Pons (tissue), 1 donor: ENCODE measurements around the gene RALGPS1.
"Not testable (repeated sequence)": the region's sequence is repeated elsewhere in the genome, so short reads cannot be mapped to it uniquely, and the experiment has no call there.

Experiments
- DNase-seq: peaks from one replicate; pipeline ENCODE4 v3.0.0-alpha.2; 2016; ENCODE audit warnings: low spot score

RALGPS1 gene

DNA sequence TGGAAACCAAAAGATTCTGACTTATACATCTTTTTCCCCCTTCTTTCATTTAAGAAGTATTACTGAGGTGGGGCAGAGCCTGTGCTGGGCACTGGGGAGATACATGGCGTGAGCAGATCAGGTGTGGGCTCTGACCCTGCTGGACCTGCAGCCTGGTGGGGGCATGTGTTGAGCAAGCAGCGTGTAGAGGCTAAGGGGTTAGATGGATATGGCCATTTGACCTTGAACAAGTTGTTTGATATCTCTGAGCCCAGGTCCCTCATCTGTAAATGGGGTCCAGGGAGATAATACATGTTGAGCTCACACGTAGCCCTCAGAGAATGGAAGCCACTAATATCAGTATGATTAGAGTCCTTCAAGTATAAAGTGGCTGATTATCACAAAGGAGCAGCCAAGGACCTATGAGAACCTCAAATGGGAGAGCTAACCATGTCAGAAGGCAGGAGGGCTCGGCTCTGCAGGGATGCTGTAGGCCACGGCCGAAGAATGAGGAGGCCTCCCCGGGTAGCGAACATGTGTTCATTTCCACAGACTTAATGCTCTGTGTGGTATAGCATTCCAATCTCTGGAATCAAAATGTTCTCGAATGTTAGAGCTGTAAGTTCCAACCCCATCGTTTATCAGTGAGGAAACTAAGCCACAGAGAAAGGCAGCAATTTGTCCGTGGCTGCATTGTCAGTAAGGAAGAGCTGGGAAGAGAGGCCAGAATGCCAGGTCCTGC lies 223.2 kb downstream of the RALGPS1 start:
- DNase-seq: no peak

- no peak for DNase-seq
These were observed 223.9 kb downstream of the RALGPS1 start for GRCh38 chr9:127138444-127138843.

DNA sequence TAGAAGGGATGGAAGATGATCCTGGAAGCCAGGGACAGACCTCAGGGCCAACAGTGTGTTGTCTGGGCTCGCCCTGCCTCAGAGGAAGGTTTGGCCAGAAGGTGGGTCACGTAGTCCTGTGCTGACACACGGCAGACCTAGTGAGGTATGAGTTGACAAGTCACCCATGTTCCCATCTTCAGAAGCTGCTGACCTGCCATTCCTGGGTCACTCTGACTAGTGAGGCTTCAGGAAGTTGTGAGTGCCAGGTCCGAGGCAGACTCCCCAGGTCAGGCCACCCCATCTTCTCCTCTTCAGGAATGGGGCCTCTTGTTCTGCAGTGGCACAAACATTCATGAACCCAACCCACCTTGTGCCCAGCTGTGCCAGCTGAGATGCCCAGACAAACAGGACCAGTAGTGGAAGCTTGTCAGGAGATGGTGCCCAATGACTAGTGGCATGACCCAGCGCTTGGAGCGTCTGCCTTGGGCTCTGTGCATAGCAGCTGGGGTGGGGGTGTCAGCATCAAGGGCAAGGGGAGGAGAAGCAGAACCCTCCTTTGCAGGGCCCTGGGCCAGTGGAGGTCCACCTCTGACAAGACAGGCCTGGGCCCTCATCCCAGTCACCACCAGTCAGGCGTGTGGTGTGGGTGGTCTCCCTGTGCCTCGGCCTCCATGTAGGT lies 224.6 kb downstream of the RALGPS1 start:
- no peak for DNase-seq

DNA sequence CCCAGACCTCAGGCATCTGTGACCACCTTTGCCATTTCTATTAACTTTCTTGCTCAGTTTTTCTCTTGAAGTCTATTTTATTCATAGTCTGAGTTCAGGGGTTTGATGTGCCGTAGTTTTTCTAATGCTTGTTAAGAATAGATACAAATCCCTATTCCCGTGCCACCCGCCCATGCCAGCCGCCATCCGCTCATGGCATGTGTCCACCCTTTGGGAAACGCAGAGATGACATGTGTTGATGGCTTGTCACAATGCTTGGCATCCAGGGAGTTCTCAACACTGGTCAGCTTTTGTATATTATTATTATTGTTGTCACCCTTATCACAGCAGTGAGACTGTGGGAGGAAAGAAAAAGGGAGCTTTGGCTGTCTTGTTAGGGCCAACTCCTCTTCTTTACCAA lies 225.2 kb downstream of the RALGPS1 start:
- DNase-seq: no peak

GRCh38 chr9:127140181-127140580 lies 225.6 kb downstream of the RALGPS1 start:
- DNase-seq: no peak

- no peak for DNase-seq
These were observed 226.5 kb downstream of the RALGPS1 start for GRCh38 chr9:127140842-127141675.

DNA sequence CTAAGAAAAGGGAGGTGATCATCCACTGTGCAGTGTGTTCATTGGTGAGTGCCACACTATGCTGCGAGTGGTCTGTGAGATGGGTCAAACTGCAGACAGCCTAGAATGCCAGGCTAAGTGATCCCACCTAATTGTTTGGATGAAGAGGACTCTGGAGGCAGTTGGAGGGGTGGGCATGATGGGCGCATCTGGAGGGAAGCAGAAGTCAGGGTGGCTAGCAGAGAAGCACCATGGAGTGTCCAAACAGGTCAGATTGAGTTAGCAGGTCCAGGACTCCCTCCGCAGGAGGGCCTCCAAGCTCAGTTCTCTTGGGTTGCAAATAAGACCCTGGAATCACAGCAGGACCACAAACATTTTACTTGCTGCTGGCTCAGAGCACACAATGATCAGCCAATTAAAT lies 227.7 kb downstream of the RALGPS1 start:
- no peak for DNase-seq

GRCh38 chr9:127142931-127143464 lies 228.4 kb downstream of the RALGPS1 start:
- no peak for DNase-seq

DNA sequence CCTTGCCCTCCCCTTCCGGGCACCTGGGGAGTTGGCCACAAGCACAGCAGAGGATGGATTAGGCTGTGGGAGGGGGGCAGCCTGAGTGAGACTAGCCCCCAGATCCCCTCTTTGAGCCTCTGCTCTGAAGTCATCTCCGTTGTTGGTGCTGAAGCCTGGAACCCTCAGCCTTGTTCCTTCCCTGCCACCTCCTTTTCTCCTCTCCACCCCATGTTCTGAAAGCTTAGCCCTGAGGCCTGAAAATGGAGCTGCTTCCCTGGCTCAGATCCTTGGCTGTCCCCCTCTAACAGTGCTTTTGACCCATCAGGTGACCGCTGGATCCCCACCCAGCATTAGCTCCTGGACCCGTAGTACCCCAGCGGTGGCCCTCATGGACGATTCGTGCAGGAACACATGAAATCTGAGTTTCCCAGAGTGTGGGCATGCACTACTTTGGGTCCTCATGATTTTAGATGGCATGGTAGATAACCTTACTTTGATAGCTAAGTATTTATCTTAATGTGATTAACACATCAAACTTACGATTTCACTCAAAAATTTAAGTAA lies 229.4 kb downstream of the RALGPS1 start:
- DNase-seq: no peak

DNA sequence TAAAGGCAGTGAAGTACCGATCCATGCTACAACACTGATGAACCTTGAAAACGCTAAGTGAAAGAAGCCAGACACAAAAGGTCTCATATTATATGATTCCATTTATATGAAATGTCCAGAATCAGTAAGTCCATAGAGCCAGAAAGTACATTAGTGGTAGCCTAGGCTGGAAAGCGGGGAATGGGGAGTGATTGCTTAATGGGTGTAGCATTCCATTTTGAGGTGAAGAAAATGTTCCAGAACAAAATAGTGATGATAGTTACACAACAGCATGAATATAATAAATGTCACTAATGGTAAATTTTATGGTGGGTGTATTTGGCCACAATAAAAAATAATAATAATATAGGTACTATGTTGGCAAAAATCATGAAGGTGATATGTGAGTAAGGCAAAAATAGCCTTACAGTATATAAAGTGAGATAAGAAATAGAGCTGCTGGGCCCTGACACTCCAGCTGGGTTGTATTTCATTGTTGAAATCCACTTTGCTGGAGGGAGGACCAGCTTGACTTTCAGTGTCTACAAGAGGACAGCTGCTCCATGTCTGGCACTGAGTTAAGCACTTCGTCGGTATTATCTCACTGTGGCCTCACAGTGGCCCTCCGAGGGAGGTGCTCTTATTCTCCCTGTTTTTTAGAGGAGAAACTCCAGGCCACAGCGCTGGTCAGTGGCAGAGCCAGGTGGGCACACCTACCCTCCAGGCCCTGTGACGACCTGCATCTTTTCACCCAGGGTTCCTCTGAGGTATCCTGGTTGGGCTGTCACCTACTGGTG lies 230.3 kb downstream of the RALGPS1 start:
- DNase-seq: no peak

DNA sequence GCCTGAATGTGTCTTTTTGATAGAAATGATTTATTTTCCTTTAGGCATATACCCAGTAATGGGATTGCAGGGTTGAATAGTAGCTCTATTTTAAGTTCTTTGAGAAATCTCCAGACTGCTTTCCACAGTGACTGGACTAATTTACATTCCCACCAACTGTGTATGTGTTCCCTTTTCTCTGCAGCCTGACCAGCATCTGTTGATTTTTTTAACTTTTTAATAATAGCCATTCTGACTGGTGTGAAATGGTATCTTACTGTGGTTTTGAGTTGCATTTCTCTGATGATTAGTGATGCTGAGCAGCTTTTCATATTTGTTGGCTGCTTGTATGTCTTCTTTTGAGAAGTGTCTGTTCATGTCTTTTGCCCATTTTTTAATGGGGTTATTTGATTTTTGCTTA lies 232.3 kb downstream of the RALGPS1 start:
- DNase-seq: not testable (repeated sequence)

DNA sequence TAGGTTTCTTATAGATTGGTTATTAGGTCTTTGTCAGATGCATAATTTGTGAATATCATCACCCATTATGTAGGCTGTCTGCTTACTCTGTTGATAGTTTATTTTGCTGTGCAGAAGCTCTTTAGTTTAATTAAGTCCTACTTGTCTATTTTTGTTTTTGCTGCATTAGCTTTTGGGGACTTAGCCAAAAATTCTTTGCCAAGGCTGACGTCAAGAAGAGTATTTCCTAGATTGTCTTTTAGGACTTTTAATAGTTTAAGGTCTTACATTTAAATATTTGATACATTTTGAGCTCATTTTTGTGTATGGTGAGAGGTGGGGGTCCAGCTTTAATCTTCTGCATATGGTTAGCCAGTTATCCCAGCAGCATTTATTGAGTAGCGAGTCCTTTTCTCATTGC lies 232.7 kb downstream of the RALGPS1 start:
- DNase-seq: no peak

- DNase-seq: no peak
These were observed 233.4 kb downstream of the RALGPS1 start for GRCh38 chr9:127148014-127148413.

- no peak for DNase-seq
These were observed 234.4 kb downstream of the RALGPS1 start for GRCh38 chr9:127149010-127149409.

DNA sequence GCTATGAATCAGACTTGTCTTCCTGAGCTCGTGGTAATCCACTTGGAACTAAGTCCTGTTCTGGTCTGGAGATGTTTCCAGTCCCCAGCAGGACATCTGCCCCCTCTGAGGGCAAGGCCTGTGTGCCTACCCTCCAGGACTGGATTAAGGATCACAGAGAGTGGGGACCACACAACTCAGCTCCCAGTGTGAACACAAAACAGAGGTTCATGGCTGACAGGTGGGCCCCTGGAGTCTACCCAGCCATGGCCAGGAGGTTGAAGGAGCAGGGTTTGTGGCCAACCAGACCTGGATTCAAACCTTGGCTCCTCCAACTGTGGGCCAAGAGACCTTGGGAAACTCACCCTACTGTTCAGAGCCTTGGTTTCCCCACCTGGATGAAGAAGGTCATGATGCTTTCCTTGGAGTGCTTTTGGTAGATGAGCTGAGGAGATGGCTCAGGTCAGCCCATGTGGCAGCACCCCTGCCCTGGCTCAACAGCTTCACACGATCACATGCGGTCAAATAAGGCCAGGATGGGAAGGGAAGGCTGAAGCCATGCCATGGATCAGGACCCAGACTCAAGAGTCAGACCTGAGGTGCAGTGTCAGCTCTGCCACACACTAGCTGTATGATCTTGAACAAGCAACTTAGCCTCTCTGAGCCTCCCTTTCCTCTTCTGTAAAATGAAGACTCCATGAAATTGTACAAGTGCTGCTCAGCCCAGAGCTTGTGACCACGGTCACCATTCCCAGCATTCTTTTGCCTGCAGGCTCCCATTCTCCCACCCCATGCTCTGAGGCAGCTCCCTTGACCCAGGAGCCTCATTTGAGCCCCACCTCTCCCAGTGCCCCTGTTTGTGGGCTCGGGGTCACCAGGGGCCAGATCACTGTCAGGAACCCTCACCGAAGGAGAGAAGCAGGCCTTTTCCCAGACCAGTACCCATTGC lies 235.1 kb downstream of the RALGPS1 start:
- no peak for DNase-seq

GRCh38 chr9:127153501-127153900 lies 238.9 kb downstream of the RALGPS1 start:
- no peak for DNase-seq

DNA sequence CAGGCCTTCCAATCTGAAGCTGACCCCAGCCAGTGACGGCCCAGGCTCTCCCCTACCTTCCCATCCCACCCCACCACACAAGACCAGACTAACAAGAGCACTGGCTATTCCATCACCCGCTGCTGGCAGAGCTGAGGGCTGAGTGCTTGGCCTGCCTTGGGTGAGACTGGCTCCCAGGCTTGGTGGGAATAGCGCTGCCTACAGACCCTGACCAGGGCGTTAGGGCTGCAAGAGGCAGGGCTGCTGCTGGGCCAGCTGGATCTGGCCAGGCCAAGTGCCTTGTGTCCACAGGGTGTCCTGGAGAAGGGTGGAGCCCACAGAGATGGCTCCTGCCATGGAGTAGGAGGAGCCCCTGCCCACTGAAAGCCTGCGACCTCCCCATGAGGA lies 239.4 kb downstream of the RALGPS1 start:
- DNase-seq: no peak

- DNase-seq: peak; percentile 92
These were observed 240.0 kb downstream of the RALGPS1 start for GRCh38 chr9:127154390-127155191.

DNA sequence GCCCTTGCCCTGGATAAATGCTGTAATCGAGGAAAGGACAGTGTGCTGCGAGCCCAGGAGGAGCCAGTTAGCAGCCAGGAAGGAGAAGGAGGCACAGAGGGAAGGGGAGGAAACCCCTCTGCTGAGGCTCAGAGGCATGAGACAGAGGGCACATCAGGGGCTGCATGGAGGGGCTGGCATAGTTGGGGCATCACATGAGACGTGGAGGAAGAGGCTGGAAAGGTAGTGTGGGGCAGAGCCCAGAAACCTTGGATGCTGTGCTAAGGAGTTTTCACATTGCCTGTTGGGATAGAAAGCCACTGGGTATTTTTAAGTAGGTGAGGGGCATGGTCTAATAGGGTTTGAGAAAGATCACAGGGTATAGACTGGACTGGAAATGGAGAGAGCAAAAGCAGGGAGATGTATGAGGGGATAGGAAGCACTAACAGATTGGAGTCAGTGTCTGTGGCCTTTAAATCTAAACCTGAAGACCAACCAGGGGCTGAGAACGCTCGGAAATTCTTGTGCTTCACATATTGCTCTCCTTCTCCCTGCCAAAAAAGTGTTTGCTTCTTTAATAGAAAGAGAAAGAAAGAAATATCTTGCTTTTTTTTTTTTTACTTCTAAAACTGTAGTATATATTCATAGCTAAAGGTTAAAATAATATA lies 240.9 kb downstream of the RALGPS1 start:
- DNase-seq: no peak
